ENCODE results near the gene SLC39A8.

GRCh38 chr4:102321260-102321995 is 23.9 kb downstream of the SLC39A8 start:
- TF ChIP-seq CTCF (IDR thresholded peaks at IDR 0.05) (no peak), POLR2A (IDR thresholded peaks at IDR 0.05) (no peak)
